ENCODE results near the gene TMEM178A. TPM values are rescaled to one million over a fixed set of nuclear protein-coding genes. Genes with fewer than 3 reads are reported as not detected.

TMEM178A gene
- total and polyA plus RNA-seq, 12 donors: 0.58 to 6.2 (median 2.5) TPM

DNA sequence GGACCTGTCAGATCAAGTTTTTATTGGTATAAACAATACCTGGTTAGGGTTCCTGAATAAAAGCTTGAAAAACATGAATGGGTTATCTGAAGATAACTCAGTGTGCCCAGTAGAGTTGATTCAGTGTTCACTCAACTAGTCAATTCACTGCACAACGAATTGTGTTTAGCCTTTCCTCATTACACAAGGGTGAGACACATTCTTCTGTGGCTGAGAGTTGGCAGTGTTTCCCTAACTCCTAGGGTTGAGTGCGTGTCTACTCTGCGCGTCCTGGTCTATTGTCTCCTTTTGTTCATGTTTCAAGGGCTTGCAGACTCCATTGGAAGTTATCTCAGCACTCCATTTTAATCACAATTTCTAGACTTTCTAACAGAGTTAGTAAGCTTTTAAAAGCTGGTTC is 32.8 kb upstream of the TMEM178A start:
- H3K4me3 ChIP-seq: no peak overlapping the region
- intact Hi-C loops (cut with DNase I): no loop called here
- WGBS, 2 donors: 90 to 91% methylated on average over 4 of the region's 4 CpGs
- H3K9me3 ChIP-seq: no peaks in the 10 kb centered on the region
- no peak overlapping the region for H3K27ac ChIP-seq
- DNase-seq (no peak), ATAC-seq (no peak)
- H3K27me3 ChIP-seq: no peaks in the 10 kb centered on the region
- peaks cover 0 to 10% (median 0%) of the 10 kb centered on the region in 9 donors for H3K4me1 ChIP-seq
- H3K36me3 ChIP-seq: no peaks in the 10 kb centered on the region
- TF ChIP-seq, protein P1, sequence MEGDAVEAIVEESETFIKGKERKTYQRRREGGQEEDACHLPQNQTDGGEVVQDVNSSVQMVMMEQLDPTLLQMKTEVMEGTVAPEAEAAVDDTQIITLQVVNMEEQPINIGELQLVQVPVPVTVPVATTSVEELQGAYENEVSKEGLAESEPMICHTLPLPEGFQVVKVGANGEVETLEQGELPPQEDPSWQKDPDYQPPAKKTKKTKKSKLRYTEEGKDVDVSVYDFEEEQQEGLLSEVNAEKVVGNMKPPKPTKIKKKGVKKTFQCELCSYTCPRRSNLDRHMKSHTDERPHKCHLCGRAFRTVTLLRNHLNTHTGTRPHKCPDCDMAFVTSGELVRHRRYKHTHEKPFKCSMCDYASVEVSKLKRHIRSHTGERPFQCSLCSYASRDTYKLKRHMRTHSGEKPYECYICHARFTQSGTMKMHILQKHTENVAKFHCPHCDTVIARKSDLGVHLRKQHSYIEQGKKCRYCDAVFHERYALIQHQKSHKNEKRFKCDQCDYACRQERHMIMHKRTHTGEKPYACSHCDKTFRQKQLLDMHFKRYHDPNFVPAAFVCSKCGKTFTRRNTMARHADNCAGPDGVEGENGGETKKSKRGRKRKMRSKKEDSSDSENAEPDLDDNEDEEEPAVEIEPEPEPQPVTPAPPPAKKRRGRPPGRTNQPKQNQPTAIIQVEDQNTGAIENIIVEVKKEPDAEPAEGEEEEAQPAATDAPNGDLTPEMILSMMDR (IDR thresholded peaks at IDR 0.05): no peak

DNA sequence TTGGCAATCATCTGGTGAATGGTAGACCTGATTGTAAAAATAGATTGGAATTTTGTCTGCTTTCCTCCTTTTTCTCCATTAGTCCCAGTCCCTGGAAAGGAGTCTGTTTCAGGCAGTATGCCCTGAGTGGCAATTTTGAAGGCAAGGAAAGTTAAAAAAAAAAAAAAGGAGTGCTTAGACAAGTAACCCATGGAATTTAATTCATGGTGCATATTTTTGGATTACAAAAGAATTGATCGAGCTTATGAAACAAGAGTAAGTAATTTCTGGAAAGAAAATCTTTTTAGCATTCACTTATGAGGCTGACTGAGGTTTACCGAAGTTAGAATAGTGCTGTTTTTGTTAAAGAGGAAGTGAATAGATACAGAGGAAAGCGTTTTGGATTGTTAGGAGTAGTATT is 29.4 kb upstream of the TMEM178A start:
- no peak overlapping the region for H3K4me3 ChIP-seq
- ATAC-seq (no peak), DNase-seq (no peak)
- H3K27ac ChIP-seq: no peak overlapping the region
- TF ChIP-seq, protein P1 (IDR thresholded peaks at IDR 0.05): no peak
- 92 to 94% methylated on average over 3 of the region's 3 CpGs for WGBS, 2 donors
- no peaks in the 10 kb centered on the region for H3K27me3 ChIP-seq
- peaks cover 0 to 17% (median 4%) of the 10 kb centered on the region in 9 donors for H3K4me1 ChIP-seq
- no peaks in the 10 kb centered on the region for H3K9me3 ChIP-seq
- intact Hi-C loops (cut with DNase I): no loop called here
- H3K36me3 ChIP-seq: no peaks in the 10 kb centered on the region

DNA sequence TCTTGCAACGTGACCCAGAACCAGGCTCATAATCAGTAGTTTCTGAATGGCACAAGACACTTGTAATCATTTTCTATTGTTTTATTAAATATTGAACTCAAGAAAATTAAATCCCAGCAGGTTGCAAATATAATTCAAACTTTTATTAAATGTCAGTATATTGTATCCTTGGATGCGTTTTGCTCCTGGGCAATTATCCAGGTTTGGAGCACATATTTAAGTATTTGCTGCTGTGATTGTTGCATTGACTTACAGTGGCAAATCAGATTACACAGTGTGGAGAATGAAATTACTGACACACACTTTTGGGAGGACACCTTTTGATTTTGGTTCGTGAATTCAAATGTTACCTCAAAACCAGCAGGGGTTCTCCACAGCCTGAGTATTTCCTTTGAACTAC is 27.1 kb upstream of the TMEM178A start:
- DNase-seq (no peak), ATAC-seq (no peak)
- peaks cover 0 to 28% (median 12%) of the 10 kb centered on the region in 9 donors for H3K4me1 ChIP-seq
- no peaks in the 10 kb centered on the region for H3K9me3 ChIP-seq
- H3K27ac ChIP-seq: no peak overlapping the region
- TF ChIP-seq, protein P1 (IDR thresholded peaks at IDR 0.05): no peak
- H3K27me3 ChIP-seq: no peaks in the 10 kb centered on the region
- H3K4me3 ChIP-seq: no peak overlapping the region
- WGBS, 2 donors: 88 to 93% methylated on average over 3 of the region's 3 CpGs
- no peaks in the 10 kb centered on the region for H3K36me3 ChIP-seq
- intact Hi-C loops (cut with DNase I): no loop called here

DNA sequence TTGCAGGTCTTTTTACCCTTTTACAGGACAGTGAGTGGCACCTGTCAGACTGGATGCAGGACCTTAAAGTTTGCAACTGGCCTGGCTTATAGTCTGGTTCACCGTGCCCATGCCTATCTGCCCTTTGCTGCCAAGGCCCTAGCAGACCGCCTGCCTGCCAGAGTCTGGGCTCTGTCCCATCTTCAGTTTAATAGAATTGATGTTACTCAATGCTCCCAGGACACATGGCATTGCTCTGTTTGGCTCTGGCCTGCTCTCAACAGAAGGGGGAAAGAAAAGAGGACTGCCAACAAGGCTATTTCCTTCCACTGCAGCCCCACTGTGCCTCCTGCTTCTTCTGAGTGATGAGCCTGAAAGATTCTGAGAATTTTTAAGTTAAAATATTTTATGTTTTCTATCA is 25.6 kb upstream of the TMEM178A start:
- H3K4me3 ChIP-seq: no peak overlapping the region
- ATAC-seq: peak; percentile 53 to 96 (median 80)
- DNase-seq: peak; percentile 36 to 43
- no peaks in the 10 kb centered on the region for H3K27me3 ChIP-seq
- no peaks in the 10 kb centered on the region for H3K36me3 ChIP-seq
- intact Hi-C loops (cut with DNase I): no loop called here
- peak overlapping the region in 2 of 10 donors; percentile 22 to 34 for H3K27ac ChIP-seq
- TF ChIP-seq, protein P1 (IDR thresholded peaks at IDR 0.05): no peak
- 52 to 63% methylated on average over 2 of the region's 2 CpGs for whole genome bisulfite sequencing, 2 donors
- no peaks in the 10 kb centered on the region for H3K9me3 ChIP-seq
- H3K4me1 ChIP-seq: peaks cover 0 to 28% (median 12%) of the 10 kb centered on the region in 9 donors
